Epithelial cell of esophagus (primary cell): ENCODE measurements around the gene TTC9.

Experiments
- DNase-seq: peaks from one replicate; pipeline ENCODE4 v3.0.0; 2010; ENCODE audit warnings: low read depth
- H3K4me3 ChIP-seq: 2 replicates; pipeline ENCODE4 v1.5.1; 2011; ENCODE audit warnings: mild to moderate bottlenecking, low read length, control low read depth
- CTCF ChIP-seq: IDR thresholded peaks from 2 replicates; pipeline ENCODE4 v1.5.1; 2011; ENCODE audit warnings: low read depth, mild to moderate bottlenecking, low read length, control low read depth, inconsistent platforms; ENCODE audit not compliant: insufficient read depth; ENCODE audit errors: missing control alignments

Gene TTC9

GRCh38 chr14:70624972-70625371 is 16.7 kb upstream of the TTC9 start:
- TF ChIP-seq CTCF = no peak
- no peak overlapping the region for H3K4me3 ChIP-seq
- no peak for DNase-seq

GRCh38 chr14:70631948-70632347 is 9.8 kb upstream of the TTC9 start:
- TF ChIP-seq CTCF = no peak
- no peak overlapping the region for H3K4me3 ChIP-seq
- DNase-seq = no peak

DNA sequence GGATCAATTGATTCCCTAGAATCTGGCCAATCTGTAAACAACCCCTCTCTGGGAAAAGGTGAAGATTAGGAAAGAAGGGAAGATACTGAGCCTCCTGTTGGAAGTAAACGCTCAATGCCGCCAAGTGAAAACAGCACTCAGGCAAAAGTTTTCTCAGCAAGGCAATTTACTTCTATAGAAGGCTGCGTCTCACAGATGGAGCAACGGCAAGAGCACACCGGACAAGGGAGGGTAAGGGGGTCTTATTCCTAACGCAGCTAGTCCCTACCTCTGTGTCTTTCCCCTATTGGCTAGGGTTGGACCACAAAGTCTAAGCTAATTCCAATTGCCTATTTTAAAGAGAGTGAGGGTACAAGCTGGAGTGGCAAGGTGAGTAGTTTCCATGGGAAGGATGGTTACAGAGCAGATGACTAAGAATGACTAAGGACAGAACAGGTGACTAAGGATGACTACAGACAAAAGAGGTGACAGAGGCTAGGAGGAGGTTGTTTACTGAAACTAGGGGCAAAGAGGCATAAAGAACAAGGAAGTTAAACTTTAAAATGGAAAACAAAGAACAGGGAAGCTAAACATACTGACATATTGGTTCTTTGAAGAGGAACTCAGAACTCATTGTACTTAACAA is 5.6 kb upstream of the TTC9 start:
- DNase-seq = peak; percentile 88
- TF ChIP-seq CTCF = no peak
- no peak overlapping the region for H3K4me3 ChIP-seq

GRCh38 chr14:70638416-70638815 is 3.3 kb upstream of the TTC9 start:
- TF ChIP-seq CTCF = no peak
- no peak overlapping the region for H3K4me3 ChIP-seq
- DNase-seq = no peak

DNA sequence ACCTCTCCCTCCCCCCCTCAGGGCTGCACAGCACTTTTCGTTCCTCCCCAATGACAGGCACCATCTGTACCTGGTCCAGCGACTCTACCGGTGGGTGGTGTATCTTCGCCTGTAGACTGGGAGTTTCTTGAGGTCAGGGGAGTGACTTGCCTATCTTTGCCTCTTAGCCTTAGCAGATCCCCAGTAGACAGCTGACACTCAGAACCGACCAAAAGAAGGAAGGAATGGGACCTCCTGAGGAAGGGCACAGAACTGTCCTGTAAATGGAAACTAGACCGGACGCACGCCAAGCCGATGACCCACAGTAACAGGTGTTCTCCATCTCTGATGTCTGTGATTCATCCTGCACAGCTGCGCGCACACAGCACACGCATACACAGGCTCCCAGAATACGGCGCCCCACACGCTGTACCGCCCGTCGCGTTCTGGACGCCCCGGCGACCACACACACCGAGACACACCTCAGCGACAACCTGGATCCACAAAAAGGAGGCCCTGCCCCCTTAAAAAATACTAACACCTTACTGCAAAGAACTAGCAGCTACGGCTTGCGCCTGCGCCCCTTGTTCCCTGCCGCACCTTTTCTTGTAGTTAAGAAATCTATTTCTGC is 673 bp upstream of the TTC9 start:
- DNase-seq = peak; percentile 75
- TF ChIP-seq CTCF = no peak
- H3K4me3 ChIP-seq = peak overlapping the region; percentile 57

DNA sequence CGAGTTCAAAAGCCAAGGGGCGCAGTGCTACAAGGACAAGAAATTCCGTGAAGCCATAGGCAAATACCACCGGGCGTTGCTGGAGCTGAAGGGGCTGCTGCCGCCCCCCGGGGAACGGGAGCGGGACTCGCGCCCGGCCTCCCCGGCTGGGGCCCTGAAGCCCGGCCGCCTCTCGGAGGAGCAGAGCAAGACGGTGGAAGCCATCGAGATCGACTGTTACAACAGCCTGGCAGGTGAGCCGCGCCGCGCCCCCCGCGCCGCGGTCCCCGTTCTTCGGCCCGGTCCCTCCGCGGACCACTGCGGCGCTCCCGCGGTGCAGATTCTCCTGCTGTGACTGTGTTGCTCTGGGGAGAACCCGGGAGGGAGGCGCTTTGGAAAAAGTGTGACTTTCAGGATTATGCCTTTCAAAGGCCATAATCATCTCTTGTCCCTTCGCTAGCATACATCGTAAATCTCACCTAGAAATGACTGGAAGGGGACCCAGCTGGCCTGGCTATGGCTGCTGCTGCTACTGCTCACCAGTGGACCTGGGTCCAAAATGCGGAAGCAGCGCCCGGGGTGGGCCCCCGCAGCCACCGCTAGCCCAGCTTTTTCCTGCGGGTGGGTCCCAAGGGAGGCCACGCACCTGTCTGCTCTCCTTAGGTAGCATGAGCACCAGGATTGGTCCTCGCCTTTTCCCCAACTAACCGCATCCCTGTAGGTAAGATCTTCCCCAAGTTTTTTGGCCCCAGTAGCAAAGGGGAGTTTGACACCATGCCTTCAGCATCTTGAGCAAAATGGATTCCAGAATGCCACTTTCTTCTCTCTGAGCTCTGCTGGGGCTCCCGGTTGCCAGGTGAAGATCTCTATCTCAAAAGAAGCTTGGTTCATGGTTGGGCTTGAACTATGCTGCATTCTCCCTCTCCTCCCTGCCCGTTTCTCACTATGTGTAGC is 853 bp downstream of the TTC9 start:
- no peak for DNase-seq
- no peak for TF ChIP-seq CTCF
- peak overlapping the region; percentile 60 for H3K4me3 ChIP-seq
